Hematopoietic multipotent progenitor cell treated with erythropoietin and hydrocortisone succinate and interleukin-3 and kit ligand, for 6 days (in vitro differentiated cells): ENCODE results near the gene ZNF837.
A peak's percentile ranks its signal among the peaks of the same experiment; 100 is the strongest.
"Not testable (repeated sequence)": the region's sequence is repeated elsewhere in the genome, so short reads cannot be mapped to it uniquely, and the experiment has no call there.

Experiments used
- DNase-seq: peaks from one replicate; pipeline ENCODE4 v3.0.0-alpha.2; 2015

The ZNF837 gene

DNA sequence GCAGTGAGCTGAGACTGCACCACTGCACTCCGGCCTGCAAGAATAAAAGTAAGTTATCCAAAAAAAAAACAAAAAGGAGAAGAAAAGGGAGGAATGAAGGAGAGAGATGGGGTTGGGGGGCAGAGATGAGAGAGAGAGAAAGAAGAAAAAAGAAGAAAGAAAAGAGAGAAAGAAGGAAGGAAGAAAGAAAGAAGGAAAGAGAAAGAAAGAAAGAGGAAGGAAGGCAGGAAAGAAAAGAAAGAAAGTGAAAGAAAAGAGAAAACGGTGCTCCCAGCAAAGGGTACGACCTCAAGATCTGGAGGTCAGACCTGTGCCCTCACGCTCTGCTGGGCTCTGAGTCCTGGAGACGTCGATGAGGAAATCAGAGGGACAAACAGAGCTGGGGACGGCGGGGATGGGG, 31.2 kb downstream of the ZNF837 start:
- DNase-seq, result no peak

DNA sequence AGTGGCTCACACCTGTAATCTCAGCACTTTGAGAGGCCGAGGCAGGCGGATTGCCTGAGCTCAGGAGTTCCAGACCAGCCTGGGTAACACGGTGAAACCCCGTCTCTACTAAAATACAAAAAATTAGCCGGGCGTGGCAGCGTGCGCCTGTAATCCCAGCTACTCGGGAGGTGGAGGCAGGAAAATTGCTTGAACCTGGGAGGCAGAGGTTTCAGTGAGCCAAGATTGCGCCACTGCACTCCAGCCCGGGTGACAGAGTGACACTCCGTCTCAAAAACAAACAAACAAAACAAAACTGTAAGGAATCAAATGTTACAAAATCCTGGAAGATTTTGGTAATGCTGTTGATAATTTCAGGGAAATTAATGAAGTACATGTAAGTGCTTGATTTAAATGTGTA, 32.8 kb downstream of the ZNF837 start:
- not testable (repeated sequence) for DNase-seq

DNA sequence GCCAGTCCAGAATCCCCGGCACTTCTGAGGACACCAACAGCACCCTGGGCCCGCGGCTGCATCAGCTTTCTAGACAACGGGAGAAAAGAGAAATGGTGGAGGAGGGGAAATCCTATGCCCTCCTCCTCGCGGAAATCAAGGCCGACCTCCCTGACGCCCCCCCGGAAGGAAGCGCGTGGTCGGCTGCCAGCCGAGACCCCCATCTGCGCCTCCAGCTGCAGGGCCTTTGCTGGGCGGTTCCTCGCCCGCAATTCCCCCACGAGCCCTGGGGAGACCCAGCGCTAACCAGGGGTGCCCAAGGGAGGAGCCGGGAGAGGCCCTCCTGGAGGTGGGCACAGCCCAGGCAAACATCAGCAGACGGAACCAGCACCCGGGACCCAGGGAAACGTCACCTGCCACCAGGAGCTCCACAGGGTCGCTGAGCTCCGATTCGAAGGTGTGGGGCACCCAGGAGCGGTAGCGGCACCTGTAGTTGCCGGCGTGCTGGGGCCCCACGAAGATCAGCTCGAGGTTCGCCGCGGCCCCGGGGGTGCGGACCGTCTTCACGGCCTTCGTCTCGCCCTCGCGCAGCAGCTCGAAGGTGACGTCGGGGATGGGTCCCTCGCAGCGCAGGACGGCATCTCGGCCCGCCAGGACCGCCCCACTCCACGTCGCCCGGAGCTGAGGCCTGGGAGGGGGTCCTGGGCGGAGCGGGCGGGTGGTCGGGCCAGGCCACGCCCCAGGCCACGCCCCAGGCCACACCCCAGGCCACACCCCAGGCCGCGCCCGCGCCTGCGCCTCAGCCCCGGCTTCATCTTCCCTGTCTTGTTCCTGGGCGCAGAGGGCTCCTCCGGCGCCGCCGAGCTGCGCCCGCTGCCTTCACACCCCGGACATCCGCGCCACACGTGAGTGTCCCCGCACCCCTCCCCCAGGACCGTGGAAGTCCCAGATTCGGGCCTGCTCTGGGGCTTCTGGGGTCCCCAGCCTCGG, 33.6 kb downstream of the ZNF837 start:
- peak; percentile 58 for DNase-seq

DNA sequence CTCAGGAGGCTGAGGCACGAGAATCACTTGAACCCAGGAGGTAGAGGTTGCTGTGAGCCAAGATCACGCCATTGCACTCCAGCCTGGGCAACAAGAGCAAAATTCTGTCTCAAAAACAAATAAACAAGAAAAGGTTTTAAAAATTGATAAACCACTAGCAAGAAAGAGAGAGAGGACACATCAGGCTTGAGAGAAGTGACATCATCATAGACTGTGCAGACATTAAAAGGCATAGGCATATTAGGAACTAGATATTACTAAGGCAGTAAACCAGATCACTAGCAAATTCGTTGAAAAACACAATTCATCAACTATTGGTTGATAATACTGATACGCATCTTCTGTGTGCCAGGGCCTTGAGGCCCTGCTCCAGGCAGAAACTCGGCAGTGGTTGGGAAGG, 35.3 kb downstream of the ZNF837 start:
- DNase-seq, result no peak

DNA sequence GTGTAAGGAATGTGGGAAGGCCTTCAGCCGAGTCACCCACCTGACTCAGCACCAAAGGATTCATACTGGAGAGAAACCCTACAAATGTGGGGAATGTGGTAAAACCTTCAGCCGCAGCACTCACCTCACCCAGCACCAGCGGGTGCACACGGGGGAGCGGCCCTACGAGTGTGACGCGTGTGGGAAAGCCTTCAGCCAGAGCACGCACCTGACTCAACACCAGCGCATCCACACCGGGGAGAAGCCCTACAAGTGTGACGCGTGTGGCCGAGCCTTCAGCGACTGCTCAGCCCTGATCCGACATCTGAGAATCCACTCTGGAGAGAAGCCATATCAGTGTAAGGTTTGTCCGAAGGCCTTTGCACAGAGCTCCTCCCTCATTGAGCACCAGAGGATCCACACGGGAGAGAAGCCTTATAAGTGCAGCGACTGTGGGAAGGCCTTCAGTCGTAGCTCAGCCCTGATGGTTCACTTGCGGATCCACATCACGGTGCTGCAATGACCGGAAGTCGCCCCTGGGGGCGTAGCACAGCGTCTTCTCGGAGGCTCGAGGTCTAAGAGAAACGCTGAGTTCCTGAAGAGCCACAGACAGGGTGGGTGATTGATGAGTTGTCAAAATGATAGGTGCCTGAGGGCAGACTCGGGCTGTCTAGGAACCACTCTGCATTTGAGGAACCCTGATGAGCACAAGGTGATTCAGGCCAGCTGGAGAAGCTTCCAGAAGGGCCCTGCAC, 41.8 kb downstream of the ZNF837 start:
- DNase-seq, result no peak

DNA sequence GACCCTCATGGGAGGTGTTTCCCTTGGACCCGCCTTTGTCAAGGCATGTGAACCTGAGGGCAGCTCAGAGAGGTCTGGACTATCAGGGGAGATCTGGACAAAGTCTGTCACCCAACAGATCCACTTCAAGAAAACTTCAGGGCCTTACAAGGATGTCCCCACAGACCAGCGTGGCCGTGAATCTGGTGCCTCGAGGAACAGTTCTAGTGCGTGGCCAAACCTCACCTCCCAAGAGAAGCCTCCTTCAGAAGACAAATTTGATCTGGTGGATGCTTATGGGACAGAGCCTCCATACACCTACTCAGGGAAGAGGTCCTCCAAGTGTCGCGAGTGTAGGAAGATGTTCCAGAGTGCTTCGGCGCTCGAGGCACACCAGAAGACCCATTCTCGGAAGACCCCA, 42.5 kb downstream of the ZNF837 start:
- DNase-seq, result no peak

DNA sequence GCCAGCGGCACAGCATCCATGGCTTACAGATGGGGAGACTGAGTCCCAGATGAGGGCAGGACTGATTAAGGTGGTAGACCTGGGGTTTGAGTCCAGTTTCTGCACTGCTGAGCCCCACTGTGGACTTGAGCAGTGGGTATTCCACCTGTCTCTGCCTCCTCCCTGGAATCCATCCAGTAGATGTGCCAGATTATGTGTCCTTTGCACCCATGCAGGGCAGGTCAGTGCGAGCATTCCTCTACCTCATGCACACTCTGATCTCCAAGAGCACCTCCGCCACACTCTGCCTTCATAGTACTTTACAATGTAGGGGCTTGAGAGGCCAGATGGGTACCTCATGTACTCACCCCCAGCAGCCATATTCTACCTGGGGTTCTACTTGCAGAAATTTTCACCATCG, 44.0 kb downstream of the ZNF837 start:
- no peak for DNase-seq

DNA sequence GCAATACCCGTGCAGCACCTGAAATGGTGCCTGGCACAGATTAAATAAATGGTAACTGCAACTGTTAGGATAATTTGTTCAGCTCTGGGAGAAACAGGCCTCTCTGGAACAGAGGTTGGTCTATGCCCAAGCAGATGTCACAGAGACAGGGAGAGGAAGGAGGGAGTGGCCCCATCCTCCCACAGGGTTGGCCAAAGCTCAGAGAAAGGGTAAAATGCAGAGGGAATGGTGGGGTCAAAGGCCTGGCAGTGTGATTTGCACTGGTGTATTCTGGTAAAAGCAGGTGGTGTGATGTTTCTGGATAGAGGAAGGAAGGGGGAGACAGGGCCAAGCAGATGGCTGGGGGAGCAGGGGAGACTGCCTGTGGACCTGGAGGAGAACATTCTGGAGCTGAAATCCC, 44.6 kb downstream of the ZNF837 start:
- DNase-seq, result no peak

DNA sequence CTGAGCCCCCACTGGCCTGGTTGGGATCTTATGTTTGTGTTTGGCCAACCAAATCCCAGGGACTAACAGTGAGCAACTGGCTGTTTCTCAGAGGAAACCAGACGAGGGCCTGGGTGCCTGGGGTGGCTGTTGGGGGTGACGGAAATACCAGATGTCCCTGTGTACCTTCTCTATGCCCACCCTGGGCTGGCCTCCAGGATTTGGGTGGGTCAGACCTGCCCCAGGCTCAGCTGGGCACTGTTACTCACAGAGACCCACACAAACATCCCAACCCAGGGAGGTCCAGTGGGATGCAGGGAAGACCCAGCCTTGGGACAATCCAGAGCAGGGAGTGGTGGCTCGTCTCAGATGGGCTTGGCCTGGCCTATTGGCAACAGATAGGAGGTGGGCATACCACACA, 45.2 kb downstream of the ZNF837 start:
- DNase-seq, result no peak

DNA sequence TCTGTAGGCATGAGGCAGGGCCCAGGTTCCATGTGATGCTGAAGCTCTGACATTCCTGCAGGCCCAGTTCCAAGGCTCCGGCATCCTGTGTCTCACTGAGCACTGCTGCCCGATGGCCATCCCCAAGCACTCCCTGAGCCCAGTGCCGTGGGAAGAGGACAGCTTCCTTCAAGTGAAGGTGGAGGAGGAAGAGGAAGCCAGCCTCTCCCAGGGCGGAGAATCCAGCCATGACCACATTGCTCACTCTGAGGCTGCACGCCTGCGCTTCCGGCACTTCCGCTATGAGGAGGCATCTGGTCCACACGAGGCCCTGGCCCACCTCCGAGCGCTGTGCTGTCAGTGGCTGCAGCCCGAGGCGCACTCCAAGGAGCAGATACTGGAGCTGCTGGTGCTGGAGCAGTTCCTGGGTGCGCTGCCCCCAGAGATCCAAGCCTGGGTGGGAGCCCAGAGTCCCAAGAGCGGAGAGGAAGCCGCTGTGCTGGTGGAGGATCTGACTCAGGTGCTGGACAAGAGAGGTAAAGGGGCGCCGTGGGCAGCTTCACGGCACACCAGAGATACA, 46.1 kb downstream of the ZNF837 start:
- DNase-seq, result no peak

DNA sequence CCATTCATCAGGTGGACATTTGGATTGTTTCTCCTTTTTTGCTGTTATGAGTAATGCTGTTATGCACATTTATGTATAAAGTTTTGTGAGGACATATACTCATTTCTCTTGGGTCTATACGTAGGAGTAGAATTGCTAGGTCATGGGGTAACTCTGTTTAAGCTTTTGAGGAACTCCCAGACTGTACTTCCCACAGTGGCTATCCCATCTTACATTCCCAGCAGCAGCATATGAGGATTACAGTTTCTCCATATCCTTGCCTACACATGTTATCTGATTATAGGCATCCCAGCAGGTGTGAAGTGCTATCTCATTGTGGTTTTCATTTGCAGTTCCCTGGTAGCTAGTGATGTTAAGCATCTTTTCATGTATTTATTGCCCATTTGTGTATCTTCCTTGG, 48.1 kb downstream of the ZNF837 start:
- no peak for DNase-seq

DNA sequence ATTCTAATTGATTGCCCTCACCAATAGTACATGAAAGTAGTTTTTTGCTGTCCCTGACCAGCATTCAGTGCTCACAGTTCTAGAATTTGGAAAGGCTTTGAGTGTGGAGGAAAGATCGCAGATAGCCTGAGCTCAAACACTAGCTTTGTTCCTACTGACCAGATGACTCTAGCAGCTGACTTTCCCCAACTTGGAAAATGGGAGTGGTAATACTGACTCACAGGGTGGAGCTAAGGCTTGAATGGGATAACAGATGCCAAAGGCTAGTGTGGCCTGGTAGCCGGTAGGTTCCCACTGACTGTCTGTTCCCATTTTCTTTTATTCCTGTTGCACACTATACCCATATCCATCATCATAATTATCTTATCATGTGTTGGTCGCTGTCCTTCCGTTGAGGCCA, 50.4 kb downstream of the ZNF837 start:
- DNase-seq, result peak; percentile 44

DNA sequence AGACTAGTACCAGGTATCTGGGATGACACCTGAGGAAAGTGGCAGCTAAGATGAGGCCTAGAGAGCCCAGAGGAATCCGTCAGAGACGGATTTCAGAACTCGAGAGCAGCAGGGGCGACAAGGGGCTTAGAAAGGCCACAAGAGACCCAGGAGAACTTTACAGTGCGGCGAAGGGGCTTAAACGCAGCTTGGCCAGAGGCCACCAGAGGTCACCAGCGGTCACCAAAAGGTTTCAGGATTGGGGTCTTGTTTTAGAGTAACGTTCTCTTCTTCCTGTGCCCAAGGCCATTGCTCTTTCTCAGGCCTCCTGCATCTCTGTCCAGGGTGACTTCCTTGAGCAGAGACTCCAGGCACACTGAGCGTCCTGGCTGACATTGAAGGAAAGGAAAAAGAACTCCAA, 51.8 kb downstream of the ZNF837 start:
- DNase-seq, result peak; percentile 72

DNA sequence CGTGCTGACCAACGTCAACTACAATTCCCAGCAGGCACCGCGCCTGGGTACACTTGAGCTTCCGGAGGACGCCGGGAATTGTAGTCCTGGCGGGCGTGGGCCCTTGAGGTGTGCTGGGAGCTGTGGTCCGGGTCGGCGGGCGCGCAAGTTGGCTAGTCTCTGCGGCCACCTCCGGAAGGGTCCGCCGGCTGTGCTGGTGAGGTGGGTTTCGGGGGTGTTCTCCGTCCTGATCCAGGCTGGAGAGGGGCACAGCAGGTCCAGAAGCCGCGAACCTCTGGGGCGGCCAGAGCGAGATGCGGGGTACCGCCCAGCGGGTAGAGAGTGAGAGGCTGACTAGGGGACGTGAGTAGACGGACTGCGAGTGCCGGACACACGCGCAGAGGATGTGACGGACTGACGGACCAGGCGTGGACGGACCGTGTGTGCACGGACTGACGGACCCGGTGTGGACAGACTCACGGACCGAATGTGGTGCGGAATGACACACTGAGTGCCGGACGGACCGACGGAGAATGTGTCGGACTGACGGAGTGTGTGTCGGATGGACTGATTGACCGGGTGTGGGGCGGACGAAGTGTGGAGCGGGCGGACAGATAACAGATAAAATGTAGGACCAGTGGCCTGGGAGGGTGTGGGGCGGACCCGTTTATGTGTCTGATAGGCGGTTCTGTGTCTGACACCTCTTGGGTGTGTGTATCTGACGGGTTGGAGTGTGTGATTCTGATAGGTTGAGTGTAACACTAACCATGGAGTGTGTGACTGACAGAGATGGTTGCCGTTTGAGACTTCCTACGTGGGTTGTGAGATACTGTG, 53.7 kb downstream of the ZNF837 start, which contains the start of gene ZSCAN22:
Gene ZSCAN22 (plus strand): TSS at position 81 of the 813 bp plus-strand sequence. CDS start 7,809 bp downstream, outside the sequence.
- peak; percentile 98 for DNase-seq

DNA sequence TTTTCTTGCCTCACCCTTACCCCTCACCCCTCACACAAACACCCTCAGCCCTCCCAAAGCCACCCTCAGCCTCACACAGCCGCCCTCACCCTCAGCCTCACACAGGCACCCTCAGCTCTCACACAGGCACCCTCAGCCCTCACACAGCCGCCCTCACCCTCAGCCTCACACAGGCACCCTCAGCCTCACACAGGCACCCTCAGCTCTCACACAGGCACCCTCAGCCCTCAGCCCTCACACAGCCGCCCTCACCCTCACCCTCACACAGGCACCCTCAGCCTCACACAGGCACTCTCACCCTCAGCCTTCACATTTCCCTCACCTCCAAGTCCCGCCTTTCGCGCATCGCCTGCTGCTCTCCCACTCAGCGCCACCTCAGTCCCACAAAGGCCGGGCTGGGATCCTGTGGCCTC, 54.3 kb downstream of the ZNF837 start:
- DNase-seq, result no peak

DNA sequence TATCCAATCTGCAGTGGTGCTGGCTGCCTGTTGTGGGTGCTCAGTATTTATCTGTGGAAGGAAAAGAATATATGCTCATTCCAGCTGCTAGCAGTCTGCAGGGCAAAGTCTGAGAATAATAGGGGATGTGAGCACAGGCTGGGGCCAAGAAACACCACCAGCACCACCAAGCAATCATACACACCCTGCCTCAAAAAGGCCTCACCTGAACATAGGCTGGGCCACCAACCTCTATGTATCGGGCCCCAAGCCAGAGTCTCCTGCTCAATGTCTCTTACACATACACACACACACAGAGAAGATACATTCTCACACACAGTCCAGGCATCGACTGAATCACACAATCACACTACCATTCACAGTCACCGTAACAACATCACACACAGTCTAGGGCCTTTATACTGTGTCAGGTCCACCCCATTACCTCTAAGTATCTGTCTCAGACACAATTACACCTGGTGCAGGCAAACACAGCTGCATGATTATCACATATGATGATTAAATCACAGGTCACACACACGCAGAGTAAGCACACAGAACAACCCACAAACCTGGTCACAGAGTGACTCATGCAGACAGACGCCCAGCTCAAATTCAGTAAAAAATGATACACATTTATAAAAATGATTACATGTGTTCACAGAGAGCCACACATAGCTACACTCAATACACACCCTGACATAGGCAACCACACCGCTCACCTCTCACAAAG, 55.4 kb downstream of the ZNF837 start:
- no peak for DNase-seq

DNA sequence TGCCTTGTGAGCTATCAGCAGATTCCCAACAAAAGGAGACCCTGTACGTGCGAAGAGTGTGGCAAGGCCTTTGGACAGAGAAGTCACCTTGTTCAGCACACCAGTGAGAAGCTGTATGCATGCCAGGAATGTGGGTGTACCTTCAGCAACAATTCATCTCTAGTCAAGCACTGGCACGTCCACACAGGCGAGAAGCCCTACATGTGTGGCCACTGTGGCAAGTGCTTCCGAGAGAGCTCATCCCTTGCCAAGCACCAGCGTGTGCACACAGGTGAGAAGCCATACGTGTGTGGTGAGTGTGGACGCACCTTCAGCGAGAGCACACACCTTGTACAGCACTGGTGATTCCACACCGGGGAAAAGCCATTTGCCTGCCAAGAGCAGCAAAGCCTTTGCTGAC, 61.6 kb downstream of the ZNF837 start:
- DNase-seq, result no peak

DNA sequence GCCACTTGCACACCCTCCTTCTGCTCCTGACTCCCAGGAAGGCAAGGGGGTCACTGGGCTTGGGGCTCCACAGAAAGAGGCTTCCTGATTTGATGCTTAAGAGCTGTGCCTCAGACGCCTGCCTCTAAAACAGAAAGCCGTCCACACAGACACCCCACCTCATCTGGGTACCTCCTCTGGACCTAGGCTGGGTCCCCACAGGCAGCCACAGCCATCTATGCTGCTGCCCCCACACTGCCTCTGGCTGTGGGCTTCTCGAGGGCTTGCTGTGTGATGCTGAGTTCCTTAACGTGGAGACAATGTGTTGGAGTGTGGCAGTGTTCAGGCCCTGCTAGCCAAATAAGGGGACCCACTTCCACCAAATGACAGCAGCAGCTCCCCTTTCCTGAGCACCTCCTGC, 62.5 kb downstream of the ZNF837 start:
- DNase-seq, result no peak
